GM10248 (cell line): ENCODE measurements around the gene ZBTB43.

Experiments
- CTCF ChIA-PET: fragments of 300-600 bp; sonication (Branson Sonifier 250); formaldehyde crosslinking; extraction: SDS; loops from one replicate; lab custom pipeline; 2021; ENCODE audit warnings: antibody characterized with exemption; lab: Yijun Ruan, JAX
- POLR2A ChIA-PET: fragments of 350-650 bp; sonication (Branson Sonifier 250); formaldehyde crosslinking; extraction: SDS; loops from one replicate; lab custom pipeline; 2020; ENCODE audit warnings: antibody characterized with exemption; lab: Yijun Ruan, JAX
- DNase-seq: peaks from one replicate; pipeline ENCODE4 v3.0.0; 2012; ENCODE audit errors: extremely low spot score
- TF ChIP-seq, protein P1 (sequence below): IDR thresholded peaks from 2 replicates; pipeline ENCODE4 v1.5.1; 2012; ENCODE audit warnings: mild to moderate bottlenecking, low read depth; ENCODE audit errors: extremely low read depth, missing control alignments, control extremely low read depth

ZBTB43 gene

DNA sequence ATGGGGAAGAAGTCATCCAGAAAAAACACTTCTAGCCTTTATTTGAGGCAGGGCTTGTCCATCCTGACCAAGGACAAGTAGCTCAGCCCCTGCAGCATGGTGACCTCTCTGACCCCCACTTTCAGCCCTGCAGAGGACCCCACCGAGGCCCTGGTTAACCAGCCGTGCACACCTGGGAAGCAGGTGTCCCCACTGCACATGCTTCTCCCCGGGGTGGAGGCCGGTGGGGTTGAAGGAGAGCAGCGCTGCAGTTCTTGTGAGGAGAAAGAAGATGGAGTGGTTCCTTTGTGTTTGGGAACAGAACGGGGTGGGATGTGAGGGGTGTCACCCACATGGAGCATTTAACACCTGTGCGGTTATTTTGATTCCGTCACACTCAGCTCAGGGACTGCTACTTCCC lies 34.5 kb downstream of the ZBTB43 start:
- POLR2A ChIA-PET, result no interaction called here
- CTCF ChIA-PET, result interaction anchor here (0.8 to 4.2 kb wide), 6 partner anchors 8 to 34 kb away, joined by 3 to 21 read pairs (median 5); partner anchors contain the start of genes ZBTB34 and ZBTB43
- no peak for DNase-seq

DNA sequence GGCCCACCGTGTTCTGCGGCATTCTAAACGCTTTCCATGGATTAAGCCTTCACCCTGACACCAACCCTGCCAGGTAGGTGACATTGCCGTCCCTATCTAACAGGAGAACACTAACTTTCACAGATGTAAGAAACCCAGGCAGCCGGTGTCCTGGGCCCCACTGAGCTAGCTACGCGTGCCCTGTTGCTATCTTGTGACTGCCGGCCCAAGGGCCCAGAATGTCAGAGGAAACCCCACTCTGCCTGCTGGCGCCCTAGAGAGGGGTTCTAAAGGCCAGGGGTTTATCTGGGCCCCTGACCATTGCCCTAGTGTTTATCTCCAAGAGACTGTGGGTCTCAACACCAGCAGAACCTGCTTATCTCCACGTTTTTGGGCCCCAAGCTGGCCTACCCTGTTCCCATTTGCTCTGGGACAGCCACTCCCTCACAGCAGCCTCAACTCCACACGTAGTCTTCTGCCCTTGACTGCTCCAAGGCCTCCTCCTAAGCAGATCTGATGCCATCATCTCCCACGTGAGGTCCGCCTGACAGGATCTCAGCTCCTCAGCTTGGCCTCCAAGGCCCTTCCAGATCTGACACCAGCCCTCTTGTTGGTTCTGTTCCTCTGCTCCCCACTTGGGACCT lies 37.5 kb downstream of the ZBTB43 start:
- TF ChIP-seq, protein P1, sequence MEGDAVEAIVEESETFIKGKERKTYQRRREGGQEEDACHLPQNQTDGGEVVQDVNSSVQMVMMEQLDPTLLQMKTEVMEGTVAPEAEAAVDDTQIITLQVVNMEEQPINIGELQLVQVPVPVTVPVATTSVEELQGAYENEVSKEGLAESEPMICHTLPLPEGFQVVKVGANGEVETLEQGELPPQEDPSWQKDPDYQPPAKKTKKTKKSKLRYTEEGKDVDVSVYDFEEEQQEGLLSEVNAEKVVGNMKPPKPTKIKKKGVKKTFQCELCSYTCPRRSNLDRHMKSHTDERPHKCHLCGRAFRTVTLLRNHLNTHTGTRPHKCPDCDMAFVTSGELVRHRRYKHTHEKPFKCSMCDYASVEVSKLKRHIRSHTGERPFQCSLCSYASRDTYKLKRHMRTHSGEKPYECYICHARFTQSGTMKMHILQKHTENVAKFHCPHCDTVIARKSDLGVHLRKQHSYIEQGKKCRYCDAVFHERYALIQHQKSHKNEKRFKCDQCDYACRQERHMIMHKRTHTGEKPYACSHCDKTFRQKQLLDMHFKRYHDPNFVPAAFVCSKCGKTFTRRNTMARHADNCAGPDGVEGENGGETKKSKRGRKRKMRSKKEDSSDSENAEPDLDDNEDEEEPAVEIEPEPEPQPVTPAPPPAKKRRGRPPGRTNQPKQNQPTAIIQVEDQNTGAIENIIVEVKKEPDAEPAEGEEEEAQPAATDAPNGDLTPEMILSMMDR, result no peak
- POLR2A ChIA-PET, result interaction anchor here (0.7 kb wide), 1 partner anchor 11 kb away, joined by 4 read pairs; no protein-coding TSS in a partner anchor
- CTCF ChIA-PET, result interaction anchor here (1.4 to 4.2 kb wide), 2 partner anchors 11 to 16 kb away, joined by 5 to 21 read pairs; partner anchors contain the start of gene ZBTB34
- DNase-seq, result no peak

More for the DNA sequence above, 34.5 kb downstream of the ZBTB43 start:
- TF ChIP-seq, protein P1, result no peak

- TF ChIP-seq, protein P1, result no peak
- no peak for DNase-seq
- ChIA-PET POLR2A (interaction anchor here (0.5 to 0.7 kb wide), 2 partner anchors 12 to 1260 kb away, joined by 3 to 4 read pairs; no protein-coding TSS in a partner anchor), CTCF (interaction anchor here (1.0 to 4.2 kb wide), 5 partner anchors 10 to 21 kb away, joined by 4 to 21 read pairs (median 5); partner anchors contain the start of gene ZBTB34)
Observed at GRCh38 chr9:126842977-126843799, 38.3 kb downstream of the ZBTB43 start.

GRCh38 chr9:126844085-126844484 lies 39.2 kb downstream of the ZBTB43 start:
- ChIA-PET POLR2A (no interaction called here), CTCF (interaction anchor here (1.0 to 2.6 kb wide), 4 partner anchors 11 to 20 kb away, joined by 4 to 9 read pairs (median 4); no protein-coding TSS in a partner anchor)
- DNase-seq, result no peak
- TF ChIP-seq, protein P1, result no peak

- CTCF ChIA-PET, result interaction anchor here (1.0 to 1.1 kb wide), 2 partner anchors 8 to 13 kb away, joined by 3 to 4 read pairs; partner anchors contain the start of gene ZBTB34
- POLR2A ChIA-PET, result no interaction called here
- no peak for DNase-seq
- TF ChIP-seq, protein P1, result no peak
Observed at GRCh38 chr9:126847051-126847450, 42.2 kb downstream of the ZBTB43 start.
